ENCODE measurements around the gene EIF1AD.

EIF1AD gene

GRCh38 chr11:66004186-66004585 lies 2.2 kb upstream of the EIF1AD start:
- no peak for DNase-seq
- no peaks in the 10 kb centered on the region for H3K27me3 ChIP-seq (replicated peaks)
- TF ChIP-seq CTCF (IDR thresholded peaks at IDR 0.05; ENCODE audit: low read depth, low read length, missing control alignments): no peak
- H3K27ac ChIP-seq: no peak overlapping the region
- H3K36me3 ChIP-seq (replicated peaks): peaks cover 21% of the 10 kb centered on the region
- no peak overlapping the region for H3K4me3 ChIP-seq (ENCODE audit: low read depth, low read length)
- in situ Hi-C loops (cut with HindIII; ENCODE audit: low pct_ligation_motif_present, low sequenced_read_pairs): no loop called here

GRCh38 chr11:66003291-66003690 lies 1.3 kb upstream of the EIF1AD start:
- no peak for DNase-seq
- TF ChIP-seq CTCF (IDR thresholded peaks at IDR 0.05; ENCODE audit: low read depth, low read length, missing control alignments): no peak
- no peaks in the 10 kb centered on the region for H3K27me3 ChIP-seq (replicated peaks)
- peaks cover 30% of the 10 kb centered on the region for H3K36me3 ChIP-seq (replicated peaks)
- in situ Hi-C loops (cut with HindIII; ENCODE audit: low pct_ligation_motif_present, low sequenced_read_pairs): no loop called here
- no peak overlapping the region for H3K27ac ChIP-seq
- H3K4me3 ChIP-seq (ENCODE audit: low read depth, low read length): peak overlapping the region; percentile 99

GRCh38 chr11:66002648-66003225 lies 780 bp upstream of the EIF1AD start:
- H3K27ac ChIP-seq: peak overlapping the region; percentile 87
- TF ChIP-seq CTCF (IDR thresholded peaks at IDR 0.05; ENCODE audit: low read depth, low read length, missing control alignments): no peak
- no peaks in the 10 kb centered on the region for H3K27me3 ChIP-seq (replicated peaks)
- peak overlapping the region; percentile 99 for H3K4me3 ChIP-seq (ENCODE audit: low read depth, low read length)
- DNase-seq: no peak
- in situ Hi-C loops (cut with HindIII; ENCODE audit: low pct_ligation_motif_present, low sequenced_read_pairs): no loop called here
- H3K36me3 ChIP-seq (replicated peaks): peaks cover 34% of the 10 kb centered on the region

GRCh38 chr11:65997286-65997685 lies 4.7 kb downstream of the EIF1AD start:
- Histone ChIP-seq H3K27me3 (replicated peaks) (no peaks in the 10 kb centered on the region), H3K27ac (no peak overlapping the region), H3K36me3 (replicated peaks) (peaks cover 36% of the 10 kb centered on the region), H3K4me3 (ENCODE audit: low read depth, low read length) (no peak overlapping the region)
- in situ Hi-C loops (cut with HindIII; ENCODE audit: low pct_ligation_motif_present, low sequenced_read_pairs): no loop called here
- DNase-seq: no peak
- TF ChIP-seq CTCF (IDR thresholded peaks at IDR 0.05; ENCODE audit: low read depth, low read length, missing control alignments): no peak

GRCh38 chr11:65992056-65992455 lies 9.9 kb downstream of the EIF1AD start:
- DNase-seq: no peak
- TF ChIP-seq CTCF (IDR thresholded peaks at IDR 0.05; ENCODE audit: low read depth, low read length, missing control alignments): no peak
- Histone ChIP-seq H3K4me3 (ENCODE audit: low read depth, low read length) (no peak overlapping the region), H3K27me3 (replicated peaks) (no peaks in the 10 kb centered on the region), H3K36me3 (replicated peaks) (peaks cover 4% of the 10 kb centered on the region), H3K27ac (no peak overlapping the region)
- in situ Hi-C loops (cut with HindIII; ENCODE audit: low pct_ligation_motif_present, low sequenced_read_pairs): no loop called here

Measured in brain microvascular endothelial cell (primary cell).